ENCODE measurements around the gene DSTYK.
A peak's percentile ranks its signal among the peaks of the same experiment; 100 is the strongest.
"Not testable (repeated sequence)": the region's sequence is repeated elsewhere in the genome, so short reads cannot be mapped to it uniquely, and the experiment has no call there.

DSTYK gene

DNA sequence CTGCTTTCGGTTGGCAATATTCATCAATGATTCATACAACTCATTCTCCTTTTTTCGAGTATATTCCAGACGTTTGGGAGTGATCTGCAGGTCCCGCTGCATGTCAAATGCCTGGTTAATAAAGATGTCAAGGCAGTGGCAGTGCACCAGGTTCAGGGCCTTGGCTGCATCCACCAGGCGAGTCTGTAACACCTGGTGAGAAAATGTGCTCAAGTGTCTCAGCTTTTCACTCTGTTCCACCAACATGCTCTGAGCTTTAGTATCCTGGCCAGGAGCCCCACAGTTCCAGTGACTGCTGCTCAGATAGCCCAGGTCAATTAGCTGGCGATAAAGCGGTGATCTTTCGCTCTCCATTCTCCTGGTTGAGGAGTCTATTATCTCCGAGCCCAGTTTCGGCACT is 42.3 kb downstream of the DSTYK start:
- no peak for DNase-seq

DNA sequence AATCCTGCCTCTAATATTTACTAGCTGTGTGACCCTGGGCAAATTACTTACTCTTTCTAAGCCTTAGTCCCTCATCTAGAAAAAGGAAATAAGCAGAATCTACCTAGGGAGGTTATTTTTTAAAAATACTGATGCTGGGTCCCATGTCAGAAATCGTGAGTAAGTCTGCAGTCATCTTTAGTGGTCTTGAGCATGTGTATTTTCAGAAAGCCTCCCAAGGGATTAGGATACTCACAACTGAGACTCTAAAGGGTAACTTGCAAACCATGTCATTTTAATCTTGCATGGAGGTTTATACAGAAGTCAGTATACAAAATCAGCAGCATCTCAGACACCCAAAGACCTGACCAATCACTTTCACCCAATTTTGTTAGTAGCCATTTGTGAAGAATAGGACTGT is 43.2 kb downstream of the DSTYK start:
- DNase-seq: no peak

DNA sequence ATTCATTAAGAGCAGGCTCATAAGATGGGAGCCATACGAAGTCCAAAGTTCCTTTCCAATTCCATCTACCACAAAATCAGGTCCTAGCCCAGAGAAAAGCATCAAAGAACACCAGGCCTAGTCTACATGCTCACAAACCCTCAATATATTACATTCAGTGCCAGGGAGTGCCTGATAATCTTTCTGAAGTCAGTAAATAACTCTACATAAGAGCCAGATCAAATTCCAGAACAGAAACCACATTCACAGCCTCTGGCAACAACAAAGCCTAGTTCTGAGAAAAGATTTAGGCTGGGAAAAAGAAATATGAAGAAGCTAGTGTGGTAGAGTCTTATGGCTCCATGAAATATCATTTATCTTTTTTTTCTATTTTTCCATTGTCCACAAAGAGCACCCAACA is 49.2 kb downstream of the DSTYK start:
- DNase-seq: no peak

DNA sequence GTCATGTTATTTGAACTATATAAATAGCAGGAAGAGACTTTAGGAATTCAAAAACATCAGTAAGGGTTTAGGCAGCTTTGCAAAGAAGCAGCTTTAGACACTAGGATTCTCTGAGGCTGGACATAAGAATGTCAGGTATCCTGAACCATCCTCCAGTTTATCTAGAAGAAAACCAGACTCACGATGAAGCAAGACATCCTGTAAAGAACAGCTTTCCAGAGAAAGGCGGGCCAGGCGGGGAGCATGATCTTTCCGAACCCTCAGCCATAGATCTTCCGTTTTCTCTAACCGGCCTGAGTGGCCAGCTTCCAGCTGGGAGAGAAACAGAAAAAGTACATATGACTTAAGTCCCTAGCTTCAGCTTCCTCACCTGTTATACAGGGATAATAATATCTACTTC is 50.4 kb downstream of the DSTYK start:
- DNase-seq: no peak

DNA sequence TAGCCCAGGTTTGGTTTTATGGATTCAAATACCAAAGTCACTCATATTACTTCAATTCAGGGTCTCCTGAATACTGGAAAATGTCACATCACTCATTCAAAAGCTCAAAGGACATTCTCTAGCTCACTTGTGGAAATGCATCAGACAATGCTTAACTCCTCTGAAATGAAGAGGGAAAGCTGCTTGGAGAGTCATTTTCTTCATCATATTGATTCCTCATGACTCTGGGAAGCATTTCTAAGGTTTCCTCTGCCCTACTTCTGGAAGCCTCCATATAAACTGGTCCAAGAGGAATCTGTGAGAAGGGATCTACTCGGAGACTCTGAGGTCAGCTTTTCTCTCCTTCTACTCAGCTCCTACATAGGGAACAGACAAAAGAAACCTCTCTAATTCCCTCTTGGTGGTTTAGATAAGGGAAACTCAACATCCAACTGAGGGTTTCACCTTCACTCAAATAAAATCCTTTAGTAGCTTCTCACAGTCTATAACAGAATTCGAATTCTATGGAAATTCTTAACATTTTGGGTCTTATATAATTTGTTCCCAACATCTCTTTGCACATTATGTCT is 53.4 kb downstream of the DSTYK start:
- DNase-seq: no peak

DNA sequence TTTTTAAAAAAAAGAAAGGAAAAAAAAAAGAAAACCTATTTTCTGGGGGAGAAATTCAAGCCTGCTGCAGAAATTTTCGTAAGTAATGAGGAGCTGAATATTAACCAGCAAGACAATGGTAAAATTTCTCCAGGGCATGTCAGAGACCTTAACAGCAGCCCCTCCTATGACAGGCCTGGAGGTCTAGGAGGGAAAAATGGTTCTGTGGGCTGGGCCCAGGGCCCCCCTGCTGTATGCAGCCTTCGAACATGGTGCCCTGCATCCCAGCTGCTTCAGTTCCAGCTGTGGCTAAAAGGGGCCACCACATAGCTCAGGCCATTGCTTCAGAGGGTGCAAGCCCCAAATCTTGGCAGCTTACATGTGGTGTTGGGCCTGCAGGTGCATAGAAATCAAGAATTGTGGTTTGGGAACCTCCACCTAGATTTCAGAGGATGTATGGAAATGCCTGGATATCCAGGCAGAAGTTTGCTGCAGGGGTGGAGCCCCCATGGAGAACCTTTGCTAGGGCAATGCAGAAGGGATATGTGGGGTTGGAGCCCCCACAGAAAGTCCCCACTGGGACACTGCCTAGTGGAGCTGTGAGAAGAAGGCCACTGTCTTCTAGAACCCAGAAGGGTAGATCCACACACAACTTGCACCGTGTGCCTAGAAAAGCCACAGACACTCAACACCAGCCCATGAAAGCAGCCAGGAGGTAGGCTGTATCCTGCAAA is 55.7 kb downstream of the DSTYK start:
- not testable (repeated sequence) for DNase-seq

DNA sequence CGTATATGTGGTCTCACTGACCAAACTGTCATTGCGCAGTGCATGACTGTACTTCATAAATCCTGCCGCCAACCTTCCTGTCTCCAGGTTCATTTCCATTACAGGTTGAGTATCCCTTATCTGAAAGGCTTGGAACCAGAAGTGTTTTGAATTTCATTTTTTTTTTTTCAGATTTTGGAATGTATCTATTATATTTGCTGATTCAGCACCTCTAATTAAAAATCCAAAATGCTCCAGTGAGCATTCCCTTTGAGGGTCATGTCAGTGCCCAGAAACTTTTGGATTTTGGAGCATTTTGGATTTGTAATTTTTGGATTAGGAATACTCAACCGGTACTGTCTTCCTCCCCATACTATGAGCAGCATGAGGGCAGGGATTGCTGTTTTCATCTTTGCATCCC is 59.0 kb downstream of the DSTYK start:
- no peak for DNase-seq

DNA sequence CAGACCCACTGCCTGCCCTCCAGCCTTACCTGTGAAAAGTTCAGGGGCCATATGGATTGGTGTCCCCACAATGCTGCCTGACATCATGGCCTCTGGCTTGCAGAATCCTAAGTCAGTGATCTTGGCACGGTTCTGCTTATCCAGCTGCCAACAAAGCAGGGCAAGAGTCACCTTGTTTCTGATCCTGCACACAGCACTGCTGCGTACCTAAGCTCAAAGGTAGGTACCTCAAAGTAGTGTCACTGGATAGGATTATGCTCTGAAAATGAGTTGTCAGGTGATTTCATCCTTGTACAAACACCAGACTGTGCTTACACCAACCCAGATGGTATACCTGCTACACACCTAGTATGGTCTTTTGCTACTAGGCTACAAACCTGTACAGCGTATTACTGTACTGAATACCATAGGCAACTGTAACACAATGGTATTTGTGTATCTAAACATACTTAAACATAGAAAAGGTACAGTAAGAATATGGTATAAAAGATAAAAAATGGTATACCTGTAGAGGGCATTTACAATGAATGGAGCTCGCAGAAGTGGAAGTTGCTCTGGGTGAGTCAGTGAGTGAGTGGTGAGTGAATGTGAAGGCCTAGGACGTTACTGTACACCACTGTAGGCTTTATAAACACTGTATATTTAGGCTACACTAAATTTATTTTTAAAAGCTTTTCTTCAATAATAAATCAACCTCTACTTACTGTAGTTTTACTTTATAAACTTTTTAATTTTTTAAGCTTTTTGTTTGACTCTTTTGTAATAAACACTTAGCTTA is 60.7 kb downstream of the DSTYK start:
- no peak for DNase-seq

DNA sequence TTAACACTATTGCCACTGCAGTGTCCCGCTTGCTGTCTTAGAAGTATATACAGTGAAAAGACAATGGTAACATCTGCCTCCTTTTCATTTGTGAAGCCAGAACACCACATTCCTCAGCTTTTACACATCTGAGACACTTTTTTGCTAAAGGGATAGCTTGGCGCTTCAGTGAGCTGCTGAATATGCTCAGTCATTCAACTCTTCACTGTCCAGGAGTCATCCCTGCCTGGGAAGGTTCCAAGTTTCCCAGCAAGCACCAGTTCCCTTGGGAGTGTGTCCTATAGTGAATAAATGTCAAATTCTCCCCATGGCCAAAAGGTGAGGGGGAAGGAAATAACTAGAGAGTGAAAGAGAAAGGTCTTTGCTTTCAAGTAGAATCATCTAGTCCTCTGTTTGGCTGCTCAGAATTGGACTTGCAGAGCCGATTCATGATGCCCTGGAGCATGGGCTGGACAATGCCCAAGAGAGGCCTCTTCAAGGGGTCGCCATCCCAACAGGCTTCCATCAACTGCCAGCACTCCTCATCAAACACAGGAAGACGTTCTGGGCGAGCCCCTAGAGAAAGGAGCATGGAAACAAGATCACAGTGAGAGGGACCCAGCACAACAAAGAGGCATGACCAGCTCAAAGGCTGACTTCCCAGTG is 64.2 kb downstream of the DSTYK start:
- DNase-seq: peak; percentile 88

DNA sequence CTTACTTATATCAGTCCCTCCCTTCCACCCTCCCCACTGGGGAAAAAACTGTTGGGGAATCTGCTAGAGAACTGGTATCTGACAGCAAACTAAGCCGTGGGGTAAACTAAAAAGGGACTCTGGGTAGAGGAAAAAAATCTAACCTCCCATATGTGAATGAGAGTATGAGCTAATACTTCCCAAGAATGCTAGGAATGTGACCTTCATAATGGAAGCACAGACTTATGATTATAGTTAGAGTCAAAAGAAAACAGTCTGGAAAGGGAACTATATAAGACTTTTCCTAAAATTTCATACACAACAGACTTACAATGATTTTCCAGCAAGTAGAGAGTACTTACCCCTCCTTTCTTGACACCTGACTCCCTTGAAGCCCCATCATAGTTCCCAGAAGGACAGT is 66.8 kb downstream of the DSTYK start:
- peak; percentile 83 for DNase-seq

DNA sequence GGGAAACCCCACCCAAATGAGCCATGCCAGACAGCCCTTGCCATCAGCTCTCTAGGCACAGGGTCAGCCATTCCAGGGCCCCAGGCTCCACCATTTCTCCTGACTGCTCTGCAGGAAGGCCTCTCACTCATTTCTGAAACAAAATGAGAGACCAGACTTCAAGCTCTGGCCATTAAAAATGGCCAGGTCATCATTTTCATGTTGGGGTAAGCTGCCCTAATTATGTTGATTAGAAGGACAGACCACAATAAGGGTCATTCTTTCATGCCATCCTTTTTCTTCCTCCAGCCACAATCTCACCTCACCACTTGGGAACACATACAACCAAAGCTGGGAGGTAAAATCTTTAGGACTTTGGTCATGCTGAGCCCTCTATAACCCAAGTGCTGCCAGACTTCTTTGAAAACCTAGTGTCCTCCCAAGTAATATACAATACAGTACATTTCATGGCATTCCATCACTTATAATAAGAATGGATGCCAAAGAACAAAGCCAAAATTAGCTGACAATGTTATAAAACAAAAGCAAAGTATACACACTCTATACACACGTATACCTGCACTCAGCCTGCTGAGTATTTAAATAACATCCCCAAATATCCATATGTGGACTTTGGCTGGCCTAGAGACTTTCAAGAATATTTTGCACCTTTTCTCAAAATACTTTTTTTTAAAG is 67.3 kb downstream of the DSTYK start:
- no peak for DNase-seq

DNA sequence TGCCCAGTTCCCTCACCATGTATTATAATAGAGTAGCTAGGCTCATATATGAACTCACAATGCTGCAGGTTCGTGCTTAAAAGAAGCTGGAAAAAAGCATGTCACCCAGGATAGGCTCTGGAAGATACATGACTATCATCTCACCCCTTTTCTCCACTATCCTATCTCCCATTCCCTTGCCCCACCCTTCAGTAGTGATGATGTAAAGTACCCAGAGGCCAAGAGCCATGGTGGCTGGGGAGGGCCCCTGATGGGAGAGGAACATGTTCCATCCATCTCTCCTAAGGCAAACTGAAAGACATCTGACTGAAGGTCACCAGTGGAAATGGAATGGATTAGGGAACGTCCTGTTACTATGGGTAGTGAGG is 69.4 kb downstream of the DSTYK start:
- no peak for DNase-seq

DNA sequence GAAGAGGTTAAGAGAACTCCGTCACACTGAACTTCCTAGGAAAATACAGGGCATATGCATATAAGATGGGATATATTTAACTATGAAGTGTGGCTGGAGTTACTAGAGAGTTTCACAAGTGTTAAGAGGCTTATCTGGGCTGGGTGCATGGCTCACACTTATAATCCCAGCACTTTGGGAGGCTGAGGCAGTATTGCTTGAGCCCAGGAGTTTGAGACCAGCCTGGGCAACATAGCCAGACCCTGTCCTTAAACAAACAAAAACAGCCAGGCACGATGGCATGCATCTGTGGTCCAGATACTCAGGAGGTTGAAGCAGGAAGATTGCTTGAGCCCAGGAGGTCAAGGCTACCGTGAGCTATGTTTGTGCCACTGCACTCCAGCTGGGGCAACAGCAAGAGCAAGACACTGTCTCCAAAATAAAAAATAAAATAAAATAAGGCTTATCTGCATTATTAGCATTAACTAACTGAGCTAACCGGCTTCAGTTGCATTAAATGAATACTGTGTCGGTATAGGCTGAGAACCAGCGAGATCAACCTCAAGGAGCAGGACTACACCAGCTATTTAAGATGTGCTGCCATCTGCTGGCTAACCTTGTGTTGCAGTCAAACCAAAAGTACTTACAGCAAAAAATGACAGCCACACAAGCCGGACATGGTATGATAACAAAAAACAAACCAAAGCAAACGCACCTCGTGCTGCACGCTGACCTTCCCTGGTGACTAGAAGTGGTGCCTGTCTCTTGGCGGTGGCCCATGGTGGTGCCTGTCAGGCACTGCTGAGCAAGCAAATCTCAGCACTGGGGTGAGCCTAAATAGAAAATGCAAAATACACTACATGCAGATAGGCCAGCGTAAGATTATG is 70.0 kb downstream of the DSTYK start:
- peak; percentile 82 for DNase-seq

DNA sequence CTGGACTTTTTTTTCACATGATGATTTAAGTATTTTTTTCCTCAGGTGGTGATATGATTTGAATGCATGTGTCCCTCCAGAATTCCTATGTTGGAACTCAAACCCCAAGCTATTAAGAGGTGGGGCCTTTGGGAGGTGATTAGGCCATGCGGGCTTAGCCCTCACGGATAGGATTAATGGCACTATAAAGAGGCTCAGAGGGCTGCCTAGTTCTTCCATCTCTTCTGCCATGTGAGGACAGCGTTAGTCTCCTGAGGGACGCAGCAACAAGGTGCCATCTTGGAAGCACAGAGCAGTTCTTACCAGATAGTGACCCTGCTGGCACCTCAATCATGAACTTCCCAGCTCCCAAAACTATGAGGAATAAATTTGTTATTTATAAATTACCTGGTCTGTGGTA is 71.4 kb downstream of the DSTYK start:
- DNase-seq: no peak

DNA sequence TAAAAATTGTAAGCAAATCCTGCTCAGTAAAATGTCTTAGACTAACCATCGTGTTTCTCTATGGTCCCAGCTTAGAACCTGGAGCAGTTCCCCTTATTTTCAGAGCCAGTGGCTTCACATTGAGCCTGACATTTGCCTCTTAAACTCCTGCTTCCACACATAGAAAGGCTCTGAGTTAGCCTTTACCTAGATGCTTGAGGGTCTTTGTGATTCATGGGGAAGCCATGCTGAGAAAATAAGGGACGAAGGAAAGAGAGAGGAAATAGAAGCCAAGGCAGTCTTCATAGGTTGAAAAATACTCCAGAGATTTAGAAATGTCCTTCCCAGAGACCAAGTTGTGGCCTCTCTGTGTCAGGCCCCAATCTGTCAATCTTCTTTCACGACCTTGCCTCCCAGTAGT is 73.6 kb downstream of the DSTYK start:
- no peak for DNase-seq

DNA sequence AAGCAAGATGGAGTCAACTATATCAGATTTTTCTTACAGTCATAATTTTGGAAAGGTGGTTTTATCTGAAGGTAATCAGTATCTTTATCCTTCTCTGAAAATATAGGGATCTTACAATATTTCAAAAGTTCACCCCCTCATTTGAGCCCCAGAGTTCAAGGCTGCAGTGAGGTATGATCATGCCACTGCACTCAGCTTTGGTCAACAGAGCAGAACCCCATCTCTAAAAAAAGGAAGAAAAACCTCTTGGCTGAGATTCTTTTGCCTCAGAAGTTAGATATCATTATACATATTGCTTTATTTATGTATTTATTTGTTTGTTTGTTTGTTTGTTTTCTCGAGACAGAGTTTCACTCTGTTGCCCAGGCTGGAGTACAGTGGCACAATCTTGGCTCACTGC is 78.2 kb downstream of the DSTYK start:
- DNase-seq: no peak

DNA sequence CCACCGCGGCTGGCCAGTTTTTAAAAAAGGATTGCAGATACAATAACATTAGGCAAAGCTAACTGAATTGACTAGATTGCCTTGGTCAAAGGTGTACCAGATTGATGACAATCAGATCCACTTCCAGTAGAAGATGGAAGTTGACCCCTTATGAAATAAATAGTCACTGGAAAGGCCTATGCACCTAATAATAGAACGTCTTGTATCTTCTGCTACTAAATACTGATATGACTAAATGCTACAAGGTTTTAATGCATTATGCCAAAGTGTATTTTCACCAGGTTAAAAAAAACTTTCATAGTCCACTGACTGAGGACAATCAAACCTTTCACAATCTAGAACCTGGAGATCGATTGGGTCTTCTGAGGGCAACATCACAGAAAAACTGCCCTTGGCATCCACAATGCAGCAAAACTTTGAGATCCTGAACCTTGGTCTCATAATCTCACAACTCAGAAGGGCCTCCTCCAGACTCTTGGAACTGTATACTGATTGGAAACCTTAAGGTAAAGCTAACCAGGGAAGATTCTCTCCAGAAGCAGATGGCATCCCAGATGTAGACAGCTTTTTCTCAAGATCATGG is 82.0 kb downstream of the DSTYK start:
- DNase-seq: no peak

DNA sequence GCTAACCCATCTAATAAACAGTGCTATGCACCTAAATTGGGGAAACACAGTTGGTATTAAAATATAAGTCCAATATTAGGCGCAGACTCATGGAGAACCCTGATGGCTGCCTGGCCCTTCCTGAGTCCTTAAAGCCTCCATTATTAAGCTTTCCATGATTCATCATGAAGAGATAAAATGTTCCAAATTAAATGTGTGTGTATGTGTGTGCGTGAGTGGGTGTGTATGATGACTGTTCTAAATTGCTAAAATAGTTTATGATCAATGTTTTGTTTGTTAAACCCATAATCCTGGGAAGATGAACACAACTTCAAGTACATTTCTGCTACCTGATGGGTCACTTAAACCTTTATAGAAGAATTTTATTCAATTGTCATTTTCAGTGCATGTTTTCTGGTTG is 83.5 kb downstream of the DSTYK start:
- DNase-seq: no peak

DNA sequence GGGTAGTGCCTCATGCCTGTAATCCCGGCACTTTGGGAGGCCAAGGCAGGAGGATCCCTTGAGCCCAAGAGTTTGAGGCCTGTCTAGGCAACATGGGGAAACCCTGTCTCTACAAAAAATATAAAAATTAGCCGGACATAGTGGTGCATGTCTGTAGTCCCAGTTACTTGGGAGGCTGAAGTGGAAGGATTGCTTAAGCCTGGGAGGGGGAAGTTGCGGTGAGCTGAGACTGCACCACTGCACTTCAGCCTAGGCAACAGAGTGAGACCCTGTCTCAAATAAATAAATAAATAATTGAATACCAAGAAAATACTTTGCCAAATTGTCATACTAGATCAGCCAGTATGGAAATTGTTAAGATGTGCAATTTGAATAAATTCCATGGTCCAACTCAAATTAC is 83.9 kb downstream of the DSTYK start:
- no peak for DNase-seq

DNA sequence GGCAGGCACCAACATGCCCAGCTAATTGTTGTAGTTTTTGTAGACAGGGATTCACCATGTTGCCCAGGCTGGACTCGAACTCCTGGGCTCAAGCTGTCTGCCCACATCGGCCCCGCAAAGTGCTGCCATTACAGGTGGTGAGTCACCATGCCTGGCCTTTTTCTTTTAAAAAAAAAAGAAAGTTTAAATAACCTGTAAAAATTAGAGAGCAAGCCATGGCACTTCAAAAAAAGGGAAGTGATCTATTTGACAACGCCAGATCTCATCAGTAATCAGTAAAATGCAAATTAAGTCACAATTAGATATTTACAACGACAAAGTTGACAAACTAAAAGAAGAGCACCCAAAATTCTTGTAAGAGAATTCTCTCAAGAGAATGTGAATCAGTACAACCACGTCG is 86.8 kb downstream of the DSTYK start:
- DNase-seq: no peak

DNA sequence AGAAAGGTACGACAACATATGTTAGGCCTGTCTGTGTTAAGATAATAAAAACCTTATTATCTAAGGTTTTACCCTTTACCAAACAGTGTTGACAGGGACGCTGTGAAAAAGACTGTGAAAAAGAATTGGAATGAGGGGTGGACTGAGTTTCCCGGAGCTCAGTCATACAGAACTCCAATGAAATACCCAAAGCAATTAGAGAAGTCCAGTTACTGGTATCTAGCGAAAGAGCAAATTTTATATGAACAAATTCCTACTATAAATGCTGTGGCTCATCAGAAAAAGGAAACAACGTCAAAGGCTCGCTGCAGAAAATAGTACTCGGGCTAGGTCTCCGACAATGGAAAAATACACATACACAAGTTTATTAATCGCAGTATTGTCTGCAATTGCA is 89.0 kb downstream of the DSTYK start:
- no peak for DNase-seq

Measured in EL (cell line).